ENCODE data around the gene POLR2H.

The POLR2H gene

GRCh38 chr3:184377882-184378445, 16.5 kb downstream of the POLR2H start, which contains the start of gene THPO:
Gene THPO, minus strand, starts transcription at chr3:184378207. Its CDS starts 1,948 bp downstream, at chr3:184376259.
- no peaks in the 10 kb centered on the region; the same call in 1 of the 2 replicates for H3K9me3 ChIP-seq (ENCODE audit: insufficient read depth, low read depth, low read length)
- no peak within 1 kb of the TSS for H3K9ac ChIP-seq (ENCODE audit: low read depth, low read length)
- peak within 1 kb of the TSS; percentile 55 for H3K4me3 ChIP-seq (ENCODE audit: low read length)
- peaks cover 62% of the 10 kb centered on the region for H3K27me3 ChIP-seq (ENCODE audit: insufficient read depth, low read length)
- H3K27ac ChIP-seq (ENCODE audit: low read length), result no peak within 1 kb of the TSS
- H3K4me1 ChIP-seq (ENCODE audit: insufficient read depth, low read length), result peaks cover 19% of the 10 kb centered on the region; the same call in 1 of the 2 replicates
- H3K36me3 ChIP-seq (ENCODE audit: insufficient read depth, low read depth, low read length), result no peaks in the 10 kb centered on the region

DNA sequence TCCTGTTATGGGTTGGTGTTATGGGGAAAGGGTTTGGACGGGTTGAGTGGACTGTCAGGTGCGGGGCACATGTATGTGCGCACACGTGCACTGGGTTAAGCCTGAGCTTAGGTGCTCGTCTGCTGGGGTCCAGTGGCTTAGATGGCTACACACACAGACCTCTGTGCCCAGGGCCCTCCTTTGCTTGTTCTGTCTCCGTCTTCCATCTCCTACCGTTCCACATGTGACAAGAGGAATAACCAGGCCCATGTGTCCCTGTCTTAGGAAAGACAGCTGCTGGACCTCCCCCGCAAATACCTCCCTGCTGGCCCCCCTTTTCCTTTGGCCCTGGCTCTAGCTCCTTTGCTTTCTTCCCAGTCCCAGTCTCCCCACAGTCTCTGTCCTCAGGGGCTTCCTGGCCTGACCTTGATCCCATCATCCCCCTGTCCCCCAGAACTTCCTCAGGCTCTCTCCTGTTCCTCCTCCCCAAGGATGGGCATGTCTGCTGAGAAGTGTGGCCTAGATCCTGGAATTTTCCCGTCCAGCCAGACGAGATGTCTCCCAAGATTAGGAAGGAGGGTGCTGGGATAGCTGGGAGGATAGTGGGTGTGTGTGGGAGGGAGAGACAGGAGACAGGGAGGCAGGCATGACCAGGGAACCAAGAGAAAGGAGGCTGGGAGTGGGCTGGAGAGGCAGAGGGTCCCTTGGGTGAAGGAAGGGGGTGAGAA, 17.3 kb downstream of the POLR2H start:
- Histone ChIP-seq H3K9ac (ENCODE audit: low read depth, low read length) (no peak overlapping the region), H3K9me3 (ENCODE audit: insufficient read depth, low read depth, low read length) (no peaks in the 10 kb centered on the region; the same call in 1 of the 2 replicates), H3K4me1 (ENCODE audit: insufficient read depth, low read length) (peaks cover 19% of the 10 kb centered on the region; the same call in 1 of the 2 replicates), H3K27ac (ENCODE audit: low read length) (no peak overlapping the region), H3K36me3 (ENCODE audit: insufficient read depth, low read depth, low read length) (no peaks in the 10 kb centered on the region), H3K4me3 (ENCODE audit: low read length) (peak overlapping the region; percentile 55), H3K27me3 (ENCODE audit: insufficient read depth, low read length) (peaks cover 68% of the 10 kb centered on the region)

DNA sequence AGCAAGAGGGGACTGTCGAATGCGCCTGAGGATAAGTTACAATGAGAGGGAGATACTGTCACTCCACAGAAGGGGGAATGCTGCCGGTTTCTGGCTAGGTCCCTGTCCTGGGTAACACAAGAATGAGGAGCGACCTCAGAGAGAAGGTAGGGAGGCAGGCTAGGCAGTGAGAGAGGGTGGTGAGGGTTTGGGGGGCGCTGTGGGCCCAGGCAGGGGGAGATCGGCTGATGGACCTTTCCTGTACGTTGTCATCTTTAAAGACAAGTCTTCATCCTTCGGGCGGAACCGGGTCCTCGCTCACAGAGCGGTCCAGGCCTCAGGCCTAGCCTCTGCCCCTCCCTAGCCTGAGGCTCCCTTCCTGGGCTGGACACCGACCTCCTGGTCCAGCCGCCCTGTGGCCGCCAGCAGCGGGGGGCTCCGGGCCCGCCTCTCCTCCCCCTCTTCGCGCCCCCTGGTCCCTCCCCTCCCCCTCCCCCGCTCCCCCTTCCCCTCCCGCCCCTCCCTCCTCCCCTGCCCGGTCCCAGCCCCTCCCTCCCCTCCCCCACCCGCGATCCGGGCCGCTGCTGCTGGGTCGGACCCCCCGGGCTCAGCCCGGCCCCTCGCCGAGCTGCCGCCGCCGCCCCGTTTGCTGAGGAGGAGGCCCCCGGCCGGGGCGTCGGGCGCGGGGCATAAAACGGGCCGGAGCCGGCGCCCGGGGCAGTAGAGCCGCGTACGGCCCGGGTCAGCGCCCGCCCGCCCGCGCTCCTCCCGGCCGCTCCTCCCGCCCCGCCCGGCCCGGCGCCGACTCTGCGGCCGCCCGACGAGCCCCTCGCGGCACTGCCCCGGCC, 18.1 kb downstream of the POLR2H start, which contains the start of gene CHRD:
Gene CHRD, plus strand, starts transcription at position 697 of the 827 bp plus-strand sequence. CDS start 265 bp downstream, outside the sequence.
- peaks cover 71% of the 10 kb centered on the region for H3K27me3 ChIP-seq (ENCODE audit: insufficient read depth, low read length)
- peaks cover 19% of the 10 kb centered on the region; the same call in 1 of the 2 replicates for H3K4me1 ChIP-seq (ENCODE audit: insufficient read depth, low read length)
- H3K4me3 ChIP-seq (ENCODE audit: low read length), result peak within 1 kb of the TSS; percentile 65
- H3K27ac ChIP-seq (ENCODE audit: low read length), result no peak within 1 kb of the TSS
- no peaks in the 10 kb centered on the region; the same call in 1 of the 2 replicates for H3K9me3 ChIP-seq (ENCODE audit: insufficient read depth, low read depth, low read length)
- no peaks in the 10 kb centered on the region for H3K36me3 ChIP-seq (ENCODE audit: insufficient read depth, low read depth, low read length)
- no peak within 1 kb of the TSS for H3K9ac ChIP-seq (ENCODE audit: low read depth, low read length)

DNA sequence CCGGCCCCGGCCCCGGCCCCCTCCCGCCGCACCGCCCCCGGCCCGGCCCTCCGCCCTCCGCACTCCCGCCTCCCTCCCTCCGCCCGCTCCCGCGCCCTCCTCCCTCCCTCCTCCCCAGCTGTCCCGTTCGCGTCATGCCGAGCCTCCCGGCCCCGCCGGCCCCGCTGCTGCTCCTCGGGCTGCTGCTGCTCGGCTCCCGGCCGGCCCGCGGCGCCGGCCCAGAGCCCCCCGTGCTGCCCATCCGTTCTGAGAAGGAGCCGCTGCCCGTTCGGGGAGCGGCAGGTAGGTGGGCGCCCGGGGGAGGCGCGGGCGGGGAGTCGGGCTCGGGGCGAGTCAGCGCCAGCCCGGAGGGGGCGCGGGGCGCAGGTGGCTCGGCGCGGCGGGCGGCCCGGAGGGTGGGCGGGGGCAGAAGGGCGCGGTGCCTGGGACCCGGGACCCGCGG, 18.7 kb downstream of the POLR2H start:
- H3K9me3 ChIP-seq (ENCODE audit: insufficient read depth, low read depth, low read length), result no peaks in the 10 kb centered on the region; the same call in 1 of the 2 replicates
- H3K27ac ChIP-seq (ENCODE audit: low read length), result no peak overlapping the region
- no peaks in the 10 kb centered on the region for H3K36me3 ChIP-seq (ENCODE audit: insufficient read depth, low read depth, low read length)
- peak overlapping the region; percentile 65; the same call in 1 of the 2 replicates for H3K4me3 ChIP-seq (ENCODE audit: low read length)
- H3K27me3 ChIP-seq (ENCODE audit: insufficient read depth, low read length), result peaks cover 68% of the 10 kb centered on the region
- H3K4me1 ChIP-seq (ENCODE audit: insufficient read depth, low read length), result peaks cover 19% of the 10 kb centered on the region; the same call in 1 of the 2 replicates
- H3K9ac ChIP-seq (ENCODE audit: low read depth, low read length), result no peak overlapping the region

GRCh38 chr3:184380627-184381260, 19.2 kb downstream of the POLR2H start:
- Histone ChIP-seq H3K27ac (ENCODE audit: low read length) (no peak overlapping the region), H3K9ac (ENCODE audit: low read depth, low read length) (no peak overlapping the region), H3K4me1 (ENCODE audit: insufficient read depth, low read length) (peaks cover 19% of the 10 kb centered on the region; the same call in 1 of the 2 replicates), H3K27me3 (ENCODE audit: insufficient read depth, low read length) (peaks cover 63% of the 10 kb centered on the region), H3K9me3 (ENCODE audit: insufficient read depth, low read depth, low read length) (no peaks in the 10 kb centered on the region; the same call in 1 of the 2 replicates), H3K4me3 (ENCODE audit: low read length) (peak overlapping the region; percentile 65), H3K36me3 (ENCODE audit: insufficient read depth, low read depth, low read length) (no peaks in the 10 kb centered on the region)

DNA sequence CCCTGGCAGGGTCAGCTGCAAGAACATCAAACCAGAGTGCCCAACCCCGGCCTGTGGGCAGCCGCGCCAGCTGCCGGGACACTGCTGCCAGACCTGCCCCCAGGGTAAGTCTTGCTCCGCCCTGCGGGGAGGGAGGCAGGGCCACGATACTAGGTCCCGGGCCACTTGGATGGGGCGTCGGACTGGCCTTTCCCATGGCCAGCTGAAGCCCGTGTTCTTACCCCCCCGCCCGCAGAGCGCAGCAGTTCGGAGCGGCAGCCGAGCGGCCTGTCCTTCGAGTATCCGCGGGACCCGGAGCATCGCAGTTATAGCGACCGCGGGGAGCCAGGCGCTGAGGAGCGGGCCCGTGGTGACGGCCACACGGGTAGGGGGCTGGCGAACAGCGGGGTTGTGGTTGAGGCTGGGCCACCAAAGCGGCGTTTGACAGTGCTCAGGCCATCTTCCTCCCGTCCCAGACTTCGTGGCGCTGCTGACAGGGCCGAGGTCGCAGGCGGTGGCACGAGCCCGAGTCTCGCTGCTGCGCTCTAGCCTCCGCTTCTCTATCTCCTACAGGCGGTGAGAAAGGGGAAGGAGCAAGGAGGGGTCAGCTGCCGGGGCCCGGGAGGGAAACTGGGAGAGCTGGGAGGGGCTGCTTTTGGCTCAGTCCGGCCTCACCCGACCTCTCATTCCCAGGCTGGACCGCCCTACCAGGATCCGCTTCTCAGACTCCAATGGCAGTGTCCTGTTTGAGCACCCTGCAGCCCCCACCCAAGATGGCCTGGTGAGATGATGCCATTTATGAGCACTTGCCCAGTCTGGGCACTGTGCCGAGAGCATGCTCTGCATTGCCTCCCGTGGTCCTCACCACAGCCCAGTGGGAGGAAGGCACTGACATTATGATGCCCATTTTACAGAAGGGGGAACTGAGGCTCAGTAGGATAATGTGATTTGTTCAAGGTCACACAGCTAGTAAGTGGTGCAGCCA, 20.0 kb downstream of the POLR2H start:
- H3K27me3 ChIP-seq (ENCODE audit: insufficient read depth, low read length), result peaks cover 62% of the 10 kb centered on the region
- H3K36me3 ChIP-seq (ENCODE audit: insufficient read depth, low read depth, low read length), result no peaks in the 10 kb centered on the region
- no peak overlapping the region for H3K9ac ChIP-seq (ENCODE audit: low read depth, low read length)
- no peak overlapping the region for H3K27ac ChIP-seq (ENCODE audit: low read length)
- no peaks in the 10 kb centered on the region; the same call in 1 of the 2 replicates for H3K9me3 ChIP-seq (ENCODE audit: insufficient read depth, low read depth, low read length)
- H3K4me3 ChIP-seq (ENCODE audit: low read length), result peak overlapping the region; percentile 65; the same call in 1 of the 2 replicates
- H3K4me1 ChIP-seq (ENCODE audit: insufficient read depth, low read length), result peaks cover 19% of the 10 kb centered on the region; the same call in 1 of the 2 replicates

- no peak overlapping the region for H3K9ac ChIP-seq (ENCODE audit: low read depth, low read length)
- H3K27me3 ChIP-seq (ENCODE audit: insufficient read depth, low read length), result peaks cover 56% of the 10 kb centered on the region
Observed at GRCh38 chr3:184382326-184383032, 21.0 kb downstream of the POLR2H start.

GRCh38 chr3:184383033-184383740, 21.7 kb downstream of the POLR2H start:
- Histone ChIP-seq H3K36me3 (ENCODE audit: insufficient read depth, low read depth, low read length) (no peaks in the 10 kb centered on the region), H3K4me1 (ENCODE audit: insufficient read depth, low read length) (peaks cover 10% of the 10 kb centered on the region; the same call in 1 of the 2 replicates), H3K9ac (ENCODE audit: low read depth, low read length) (no peak overlapping the region), H3K27me3 (ENCODE audit: insufficient read depth, low read length) (peaks cover 49% of the 10 kb centered on the region), H3K27ac (ENCODE audit: low read length) (no peak overlapping the region), H3K9me3 (ENCODE audit: insufficient read depth, low read depth, low read length) (no peaks in the 10 kb centered on the region; the same call in 1 of the 2 replicates), H3K4me3 (ENCODE audit: low read length) (no peak overlapping the region)

More at GRCh38 chr3:184382326-184383032, 21.0 kb downstream of the POLR2H start:
- no peak overlapping the region for H3K27ac ChIP-seq (ENCODE audit: low read length)
- peaks cover 17% of the 10 kb centered on the region; the same call in 1 of the 2 replicates for H3K4me1 ChIP-seq (ENCODE audit: insufficient read depth, low read length)
- no peaks in the 10 kb centered on the region; the same call in 1 of the 2 replicates for H3K9me3 ChIP-seq (ENCODE audit: insufficient read depth, low read depth, low read length)
- H3K4me3 ChIP-seq (ENCODE audit: low read length), result no peak overlapping the region
- no peaks in the 10 kb centered on the region for H3K36me3 ChIP-seq (ENCODE audit: insufficient read depth, low read depth, low read length)

GRCh38 chr3:184384342-184384741, 22.8 kb downstream of the POLR2H start:
- no peak overlapping the region for H3K4me3 ChIP-seq (ENCODE audit: low read length)
- peaks cover 38% of the 10 kb centered on the region for H3K27me3 ChIP-seq (ENCODE audit: insufficient read depth, low read length)
- no peak overlapping the region for H3K27ac ChIP-seq (ENCODE audit: low read length)
- H3K9me3 ChIP-seq (ENCODE audit: insufficient read depth, low read depth, low read length), result no peaks in the 10 kb centered on the region; the same call in 1 of the 2 replicates
- H3K4me1 ChIP-seq (ENCODE audit: insufficient read depth, low read length), result peaks cover 4% of the 10 kb centered on the region; the same call in 1 of the 2 replicates
- H3K9ac ChIP-seq (ENCODE audit: low read depth, low read length), result no peak overlapping the region
- no peaks in the 10 kb centered on the region for H3K36me3 ChIP-seq (ENCODE audit: insufficient read depth, low read depth, low read length)

All from iPS-20b (cell line).